Right kidney (tissue), 1 donor: ENCODE results near the gene HOMER3.
"Not testable (repeated sequence)": the region's sequence is repeated elsewhere in the genome, so short reads cannot be mapped to it uniquely, and the experiment has no call there.

Experiments used
- DNase-seq: peaks from one replicate; pipeline ENCODE4 v3.0.0-alpha.2; 2016

The HOMER3 gene

DNA sequence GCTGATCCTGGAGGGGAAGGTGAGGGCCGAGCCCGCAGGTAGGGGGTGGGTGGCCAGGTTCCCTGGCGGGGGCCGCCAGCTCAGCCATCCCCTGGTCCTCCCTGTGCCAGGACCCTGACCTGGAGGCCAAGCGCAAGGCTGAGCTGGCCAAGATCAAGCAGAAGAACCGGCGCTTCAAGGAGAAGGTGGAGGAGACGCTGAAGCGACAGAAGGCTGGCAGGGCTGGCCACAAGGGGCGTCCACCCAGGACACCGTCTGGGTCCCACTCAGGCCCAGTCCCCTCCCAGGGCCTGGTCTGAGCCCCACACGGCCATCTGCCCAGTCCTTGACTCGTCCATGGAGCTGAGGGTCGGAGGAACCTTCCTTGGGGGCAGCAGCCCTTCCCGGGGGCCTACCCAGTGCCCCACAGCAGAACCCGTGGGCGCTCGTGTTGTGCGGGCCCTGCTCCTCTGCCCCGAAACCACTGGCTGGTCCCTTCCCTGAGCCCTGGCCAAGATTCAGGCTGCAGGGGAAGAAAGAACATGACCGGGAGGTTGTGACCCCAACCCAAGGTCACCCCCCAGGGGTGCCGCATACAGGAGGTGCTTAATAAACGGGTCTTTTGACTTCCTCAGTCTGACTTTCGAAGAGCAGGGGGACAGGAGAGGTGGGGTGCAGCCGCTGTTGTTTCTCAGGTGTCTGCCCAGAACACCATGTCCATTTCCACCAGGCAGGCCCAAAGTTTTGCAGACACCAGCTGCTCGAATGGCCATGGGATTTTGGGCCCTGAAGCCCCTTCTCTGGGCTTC, 12.8 kb downstream of the HOMER3 start:
- no peak for DNase-seq

DNA sequence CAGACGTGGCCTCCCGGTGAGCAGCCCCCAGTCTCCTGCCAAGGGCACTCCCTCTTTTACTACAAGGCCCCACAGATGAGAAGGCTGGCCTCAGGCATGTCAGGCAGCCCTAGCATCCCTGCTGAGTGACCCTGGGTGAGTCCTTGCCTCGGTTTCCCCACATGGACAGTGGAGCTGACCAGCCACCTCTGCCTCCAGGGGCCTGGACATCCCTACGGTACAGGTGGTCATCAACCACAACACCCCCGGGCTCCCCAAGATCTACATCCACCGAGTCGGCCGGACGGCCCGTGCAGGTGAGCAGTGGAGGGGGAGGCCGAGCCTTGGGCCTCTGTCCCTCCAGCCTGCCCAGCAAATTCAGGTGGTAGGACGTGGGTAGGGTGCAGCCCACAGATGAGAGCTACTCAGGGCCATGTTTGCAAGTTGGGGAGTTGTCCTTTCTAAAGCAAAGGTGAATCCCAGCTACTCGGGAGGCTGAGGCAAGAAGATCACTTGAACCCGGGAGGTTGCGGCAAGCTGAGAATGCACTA, 16.3 kb downstream of the HOMER3 start:
- no peak for DNase-seq

DNA sequence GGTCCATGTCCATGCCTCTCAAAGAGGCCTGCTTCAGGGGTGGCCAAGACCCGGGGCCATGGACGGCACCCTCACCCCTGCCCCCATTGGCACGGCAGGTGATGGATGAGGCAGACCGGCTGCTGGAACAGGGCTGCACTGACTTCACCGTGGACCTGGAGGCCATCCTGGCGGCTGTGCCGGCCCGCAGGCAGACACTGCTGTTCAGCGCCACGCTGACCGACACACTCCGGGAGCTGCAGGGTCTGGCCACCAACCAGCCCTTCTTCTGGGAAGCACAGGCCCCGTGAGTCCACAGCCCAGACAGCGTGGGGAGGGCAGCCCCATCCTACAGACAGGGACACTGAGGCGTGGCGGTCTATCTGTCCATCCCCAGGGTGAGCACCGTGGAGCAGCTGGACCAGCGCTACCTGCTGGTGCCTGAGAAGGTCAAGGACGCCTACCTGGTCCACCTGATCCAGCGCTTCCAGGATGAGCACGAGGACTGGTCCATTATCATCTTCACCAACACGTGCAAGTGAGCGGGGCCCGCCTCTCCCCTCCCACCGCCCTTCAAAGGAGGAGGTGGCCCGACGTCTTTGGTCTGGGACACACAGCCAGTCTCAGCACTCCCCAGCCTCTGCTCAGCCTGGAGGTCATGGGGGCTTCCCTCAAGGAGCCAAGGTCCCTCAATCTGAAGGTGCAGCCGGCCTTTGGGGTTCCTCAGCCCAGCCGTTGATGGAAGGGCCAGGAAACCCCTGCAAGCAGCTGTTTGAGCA, 18.6 kb downstream of the HOMER3 start:
- no peak for DNase-seq

- no peak for DNase-seq
These were observed 19.4 kb downstream of the HOMER3 start for GRCh38 chr19:18921593-18921992.

GRCh38 chr19:18920400-18920799, 20.6 kb downstream of the HOMER3 start:
- no peak for DNase-seq

DNA sequence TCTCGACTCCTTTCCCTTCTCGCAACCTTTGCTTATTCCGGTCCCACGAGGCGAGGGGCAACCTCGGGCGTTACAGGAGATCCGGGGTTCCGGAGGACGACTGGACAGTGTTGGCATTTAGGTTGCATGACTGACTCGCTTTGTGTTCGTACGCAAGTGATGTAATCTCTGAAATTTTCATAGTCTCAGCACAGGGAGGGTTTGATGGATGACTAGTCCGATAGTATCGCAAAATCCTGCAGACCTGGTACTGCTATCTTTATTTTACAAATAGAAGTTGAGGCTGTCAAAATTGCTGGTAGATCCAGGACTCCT, 21.2 kb downstream of the HOMER3 start:
- DNase-seq, result no peak

DNA sequence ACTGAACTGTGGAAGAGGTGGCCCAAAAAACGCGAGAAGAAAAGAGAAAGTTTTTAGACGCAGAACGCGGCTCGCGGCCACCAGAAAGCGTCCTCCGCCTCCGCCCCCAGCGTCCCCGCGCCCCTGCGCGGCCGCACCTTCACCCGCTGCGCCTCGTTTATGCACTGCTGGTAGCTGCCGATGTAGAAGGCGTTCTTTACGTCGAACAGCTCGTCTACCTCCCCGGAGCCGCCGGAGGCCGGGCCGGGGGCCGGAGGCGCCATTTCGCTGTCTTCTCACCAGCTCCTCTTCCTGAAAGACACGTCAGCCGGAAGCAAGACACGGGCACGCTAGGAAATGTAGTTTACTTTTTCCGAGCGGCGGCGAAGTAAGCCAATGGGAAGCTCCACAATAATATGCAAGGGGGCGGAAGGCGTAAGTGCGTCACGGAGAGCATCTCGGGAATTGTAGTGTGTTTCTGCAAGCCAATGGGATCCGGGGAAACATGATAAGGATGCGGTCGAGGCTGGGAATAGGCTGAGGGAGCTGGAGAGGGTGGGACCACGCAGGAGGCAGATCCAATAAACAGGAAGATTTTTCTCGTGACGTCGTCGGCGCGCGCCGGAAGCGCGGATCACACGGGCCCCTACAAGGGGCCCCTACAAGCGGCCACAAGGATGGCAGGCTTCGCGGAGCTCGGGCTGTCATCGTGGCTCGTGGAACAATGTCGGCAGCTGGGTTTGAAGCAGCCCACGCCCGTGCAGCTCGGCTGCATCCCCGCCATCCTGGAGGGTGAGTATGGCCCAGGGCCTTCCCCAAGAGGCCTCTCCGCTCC, 21.7 kb downstream of the HOMER3 start, which contains the start of the genes COPE and DDX49:
Gene COPE, minus strand, starts transcription at position 302 of the 814 bp plus-strand sequence. Its CDS starts 39 bp downstream, at position 263.
Gene DDX49, plus strand, starts transcription at position 630 of the 814 bp plus-strand sequence. Its CDS starts 27 bp downstream, at position 657.
- DNase-seq, result peak; percentile 94

DNA sequence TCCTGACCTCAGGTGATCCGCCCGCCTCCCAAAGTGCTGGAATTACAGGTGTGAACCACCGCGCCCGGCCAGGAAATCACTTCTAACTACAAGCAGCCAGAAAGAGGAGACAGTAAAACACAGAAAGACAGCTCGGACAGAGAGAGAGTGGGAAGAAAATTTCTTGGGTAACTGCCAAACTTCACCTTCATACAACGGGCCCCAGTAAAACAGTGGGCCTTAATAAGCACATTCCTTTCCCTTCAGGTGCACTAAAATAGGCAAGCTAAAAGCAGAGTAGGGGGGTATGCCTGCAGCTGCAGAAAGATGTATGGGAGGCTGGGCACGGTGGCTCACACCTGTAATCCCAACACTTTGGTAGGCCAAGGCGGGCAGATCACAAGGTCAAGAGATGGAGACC, 23.4 kb downstream of the HOMER3 start:
- not testable (repeated sequence) for DNase-seq

GRCh38 chr19:18915639-18916038, 25.4 kb downstream of the HOMER3 start:
- no peak for DNase-seq

DNA sequence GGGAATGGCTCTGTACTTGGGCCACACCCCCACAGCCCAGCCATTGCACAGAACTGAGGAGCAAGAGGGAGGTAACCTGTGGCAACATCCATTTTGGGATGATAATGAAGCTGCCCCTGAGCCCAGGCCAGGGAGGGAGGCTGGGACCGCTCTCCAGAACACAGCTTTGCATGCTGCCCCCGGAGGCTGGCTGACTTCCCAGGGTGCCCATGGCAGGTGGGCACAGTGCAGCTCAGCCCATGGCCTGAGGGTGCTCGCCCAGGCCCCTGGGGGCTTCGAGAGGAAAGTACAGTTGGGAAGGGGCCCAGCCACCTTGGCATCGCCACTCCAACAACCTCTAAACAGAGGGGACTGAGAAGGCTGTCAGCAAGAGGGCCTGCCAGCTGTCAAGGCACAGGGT, 27.6 kb downstream of the HOMER3 start:
- DNase-seq, result no peak

- DNase-seq, result no peak
These were observed 28.1 kb downstream of the HOMER3 start for GRCh38 chr19:18912933-18913332.

DNA sequence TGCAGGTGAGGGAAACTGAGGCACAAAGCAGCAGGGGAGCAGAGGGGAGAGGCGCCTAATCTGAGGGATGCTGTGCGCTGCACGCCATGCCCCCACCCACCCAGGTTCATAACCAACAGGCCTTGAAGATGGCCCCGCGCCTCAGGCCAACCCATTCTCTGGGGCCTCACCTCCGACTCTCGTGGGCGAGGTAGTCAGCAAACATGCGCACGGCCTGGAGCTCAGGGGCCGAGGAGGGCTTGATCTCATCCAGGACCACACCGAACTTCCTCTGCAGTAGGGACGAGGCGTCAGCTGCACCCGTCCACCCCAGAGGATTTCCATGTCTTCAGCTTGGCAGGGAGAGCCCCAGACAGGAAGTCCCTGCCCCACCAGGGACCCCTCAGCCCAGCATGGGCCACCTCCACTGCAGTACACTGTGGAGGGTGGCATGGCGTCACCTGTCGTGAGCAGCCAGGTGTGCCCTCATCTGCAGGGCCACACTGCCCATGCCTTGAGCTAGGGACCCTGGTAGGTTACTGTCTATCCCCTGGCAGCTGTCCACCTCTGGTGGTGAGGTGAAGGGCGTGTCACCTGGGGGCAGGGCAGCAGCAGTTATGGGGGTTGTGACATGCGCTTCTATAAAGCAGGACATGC, 30.1 kb downstream of the HOMER3 start:
- DNase-seq, result no peak

GRCh38 chr19:18910010-18910409, 31.0 kb downstream of the HOMER3 start:
- DNase-seq, result no peak

DNA sequence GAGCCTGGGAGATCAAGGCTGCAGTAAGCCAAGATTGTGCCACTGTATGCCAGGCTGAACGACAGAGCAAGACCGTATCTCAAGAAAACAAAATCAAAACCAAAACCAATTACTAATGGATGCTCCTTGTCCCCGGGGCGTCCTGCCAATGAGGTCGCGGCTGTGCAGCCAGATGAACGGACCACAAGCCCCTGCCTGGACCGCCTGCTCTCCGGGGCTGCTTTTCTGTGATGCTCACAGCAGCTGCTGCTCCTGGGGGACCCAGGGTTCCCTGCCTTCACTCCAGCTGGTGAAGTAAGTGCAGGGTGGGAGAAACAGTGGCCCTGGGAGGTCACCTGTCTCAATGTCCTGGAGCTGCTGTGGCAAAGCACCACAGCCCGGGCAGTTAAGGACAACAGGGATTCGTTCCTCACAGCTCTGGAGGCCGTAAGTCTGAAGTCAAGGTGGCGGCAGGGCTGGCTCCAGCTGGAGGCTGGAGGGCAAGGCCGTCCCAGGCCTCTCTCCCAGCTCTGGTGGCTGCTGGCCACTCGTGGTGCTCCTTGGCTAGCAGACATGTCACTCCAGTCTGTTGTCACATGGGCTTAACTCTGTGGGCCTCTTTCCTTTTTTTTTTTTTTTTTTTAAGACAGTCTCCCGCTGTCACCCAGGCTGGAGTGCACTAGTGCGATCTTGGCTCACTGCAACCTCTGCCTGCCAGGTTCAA, 31.9 kb downstream of the HOMER3 start:
- no peak for DNase-seq

DNA sequence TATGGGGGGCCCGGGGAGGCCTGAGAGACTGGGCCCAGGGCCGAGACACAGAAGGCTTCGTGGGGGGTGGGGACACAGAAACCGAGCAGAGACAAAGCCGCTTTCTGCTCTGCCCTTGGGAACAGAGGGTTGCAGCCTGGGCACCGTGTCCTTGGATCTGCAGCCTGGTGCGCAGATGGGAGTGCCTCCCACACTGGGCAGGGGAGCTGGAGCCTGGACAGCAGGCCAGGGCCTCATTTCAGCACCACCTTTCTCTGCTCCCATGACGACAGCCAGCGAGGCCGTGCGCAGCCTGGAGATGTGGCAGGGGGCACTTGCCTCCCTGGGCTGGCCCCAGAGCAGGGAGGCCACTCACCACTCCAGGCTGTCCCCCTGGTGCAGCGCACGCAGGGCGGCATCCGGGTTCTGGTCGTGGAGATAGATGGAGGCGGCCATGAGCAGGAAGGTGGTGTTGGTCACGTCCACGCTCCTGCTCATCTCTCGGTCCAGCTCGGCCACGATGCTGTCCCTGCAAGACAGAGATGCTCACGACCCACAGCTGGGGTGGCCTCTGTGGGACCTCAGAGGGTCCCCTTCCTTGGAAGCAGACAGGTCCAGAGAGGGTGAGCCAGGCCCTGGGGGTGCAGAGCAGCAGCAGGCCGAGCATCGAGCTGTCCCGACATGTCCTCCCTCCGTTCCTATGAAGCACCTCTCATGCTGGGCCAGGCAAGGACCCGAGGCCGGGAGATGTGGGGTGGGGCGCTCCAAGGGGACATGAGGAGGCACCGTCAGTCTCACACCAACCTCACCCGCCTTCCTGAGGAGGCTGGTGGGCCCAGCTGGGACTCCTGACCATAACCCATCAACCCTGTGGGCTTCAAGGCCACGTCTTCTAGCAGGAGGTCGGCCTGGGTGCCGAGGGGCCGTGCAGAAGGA, 34.2 kb downstream of the HOMER3 start:
- no peak for DNase-seq

DNA sequence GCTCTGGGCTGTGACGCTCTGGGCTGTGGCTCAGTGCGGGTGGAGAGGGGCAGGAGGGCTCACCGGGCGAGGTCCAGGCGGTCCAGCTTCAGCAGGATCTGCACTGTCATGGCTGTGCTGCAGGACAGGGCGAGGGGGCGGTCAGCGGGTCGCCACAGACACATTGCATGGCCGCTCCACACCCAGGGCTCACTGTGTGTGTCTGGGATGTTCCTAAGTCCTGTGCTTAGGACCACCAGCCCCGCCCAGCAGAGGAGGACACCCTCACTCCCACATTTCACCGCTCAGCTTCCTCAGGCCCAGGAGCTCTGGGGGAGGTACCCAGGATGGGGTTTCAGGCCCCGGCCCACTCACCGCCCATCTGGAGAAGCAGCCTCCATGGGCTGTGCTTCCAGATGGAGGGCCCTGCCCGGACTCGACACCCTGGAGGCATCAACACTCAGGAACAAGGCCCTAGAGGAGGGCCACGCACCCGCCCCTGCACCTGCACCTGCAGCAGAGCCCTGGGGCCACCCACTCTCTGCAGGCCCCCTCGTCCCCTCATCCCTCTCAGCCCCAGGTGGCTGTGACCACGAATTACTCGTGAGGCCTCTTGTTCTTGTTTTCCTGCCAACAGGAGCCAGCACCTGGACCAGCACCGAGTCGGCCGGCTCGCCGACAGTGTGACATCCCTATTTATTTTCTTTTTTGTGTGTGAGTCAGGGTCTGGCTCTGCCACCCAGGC, 35.3 kb downstream of the HOMER3 start:
- peak; percentile 40 for DNase-seq

- no peak for DNase-seq
These were observed 36.0 kb downstream of the HOMER3 start for GRCh38 chr19:18905058-18905456.

GRCh38 chr19:18904334-18905057, 36.5 kb downstream of the HOMER3 start:
- no peak for DNase-seq
